Heart right ventricle (tissue), 16 donors: ENCODE data around the gene LIN28B. TPM values are rescaled to one million over a fixed set of nuclear protein-coding genes. Genes with fewer than 3 reads are reported as not detected.
"Not testable (repeated sequence)": the region's sequence is repeated elsewhere in the genome, so short reads cannot be mapped to it uniquely, and the experiment has no call there.

Source experiments
- ATAC-seq, 8 donors: fragments of 200-7000 bp; cut with Tn5 transposase; one replicate each; pipeline ENCODE4 v1.9.1; 2020; ENCODE audit warnings: mild to moderate bottlenecking in 8 of 8, moderate library complexity in 8 of 8, moderate number of reproducible peaks in 1 of 8
- DNase-seq, 2 donors: peaks; one replicate each; pipeline ENCODE4 v3.0.0-alpha.2; 2020
- H3K27ac ChIP-seq, 10 donors: fragments of 200-600 bp; sonication (generic) in 2 of 10; one replicate each; pipeline versions ENCODE4 v1.5.0 to v1.8.0; 2020 to 2022; ENCODE audit warnings: mild to moderate bottlenecking in 3 of 10
- H3K27me3 ChIP-seq, 7 donors: fragments of 200-600 bp; one replicate each; pipeline ENCODE4 v1.8.0; 2021 to 2022; ENCODE audit warnings: mild to moderate bottlenecking in 2 of 7
- H3K36me3 ChIP-seq, 9 donors: fragments of 200-600 bp; sonication (generic) in 1 of 9; one replicate each; pipeline versions ENCODE4 v1.5.0 to v1.8.0; 2020 to 2022; ENCODE audit warnings: mild to moderate bottlenecking in 2 of 9
- H3K4me1 ChIP-seq, 9 donors: fragments of 200-600 bp; sonication (generic) in 1 of 9; one replicate each; pipeline versions ENCODE4 v1.5.0 to v1.8.0; 2020 to 2022; ENCODE audit warnings: mild to moderate bottlenecking in 4 of 9
- H3K4me3 ChIP-seq, 10 donors: fragments of 200-600 bp; sonication (generic) in 2 of 10; one replicate each; pipeline versions ENCODE4 v1.5.0 to v1.8.0; 2020 to 2022; ENCODE audit warnings: mild to moderate bottlenecking in 7 of 10, moderate library complexity in 2 of 10
- H3K9me3 ChIP-seq, 11 donors: fragments of 200-600 bp in 10 of 11; sonication (generic) in 2 of 11; one replicate each; pipeline versions ENCODE4 v1.5.0 to v1.8.0; 2013 to 2022; ENCODE audit warnings: mild to moderate bottlenecking in 2 of 11, control low read depth in 1 of 11, moderate library complexity in 1 of 11
- CTCF ChIP-seq, 9 donors: fragments of 200-600 bp; sonication (generic) in 2 of 9; IDR thresholded peaks; one replicate each; pipeline versions ENCODE4 v1.5.0 to v1.8.0; 2021 to 2022; ENCODE audit warnings: antibody characterized with exemption in 9 of 9, mild to moderate bottlenecking in 5 of 9, moderate library complexity in 1 of 9
- WGBS, 2 donors: extraction: QIAGEN DNeasy Blood & Tissue Kit; methylation state at CpG; one replicate each; pipeline ENCODE4 v1.1.7; 2013; ENCODE audit warnings: inconsistent platforms in 1 of 2; 5-methylcytosine and 5-hydroxymethylcytosine counted together
- intact Hi-C, 10 donors: fragments of 100-400 bp; cut with DNase I; formaldehyde crosslinking; loops; one replicate each; pipeline versions ENCODE4 v1.11.1 to v1.14.2; 2022
- polyA plus RNA-seq, 2 donors: library from polyadenylated mRNA; stranded (reverse); fragments of 200-250 nt; gene quantifications; one replicate each; pipeline ENCODE4 v1.2.3, GENCODE V29; 2013
- total RNA-seq, 10 donors: library from RNA; stranded (reverse); fragmentation: NEBNext Ultra II Directional in 3 of 10; extraction: Animal tissue kit (Norgen Biotek cat#: 25700) in 3 of 10; gene quantifications; one replicate each; pipeline versions ENCODE4 v1.2.1 to v1.2.4, GENCODE V29; 2021 to 2023
- donor health status: Arrhythmogenic right ventricular cardiomyopathy.
- donor health status: ischemic (EF 13 %, LVEDD 7.1; RV severe dilation, severe dysfunction).
- donor health status: healthy with polysubstance abuse.
- donor health status: DM: no; HTN: yes; CAD: no.
- donor health status: DM: no; HTN: no; CAD: no.
- donor health status: ischemic (EF 25% LVEDD 6.9; RV normal size, moderate dysfunction).
- donor health status: ischemic (EF 25% LVEDD 5.7; RV mildly dilated, moderate dysfunction).
- donor health status: healthy.
- donor health status: DM: yes; HTN: yes; CAD: no.
- donor health status: Ischemic cardiomyopathy.
- donor health status: ischemic (EF 35%, LVEDD 5.7; RV mildly dilated, moderate dysfunction).
- donor health status: nonischemic (EF 11% LVEDD 7.7; RV severe dilation, severe dysfunction).
- donor health status: DM: yes; HTN: yes; CAD: no.
- donor health status: PGD.
- donor health status: ischemic (EF 29% LVEDD 5.4; RV normal size, mild dysfunction).
- donor health status: nonischemic (EF 23%, LVEDD 6.1; RV moderate dilation, normal function).

Gene LIN28B
- total and polyA plus RNA-seq, 12 donors, result not detected

GRCh38 chr6:104995989-104996617 is 39.2 kb downstream of the LIN28B start:
- peak in 2 of 9 donors; percentile 11 to 22 for TF ChIP-seq CTCF (IDR thresholded peaks at IDR 0.05)
- Histone ChIP-seq H3K36me3 (no peaks in the 10 kb centered on the region), H3K4me1 (no peaks in the 10 kb centered on the region), H3K9me3 (no peaks in the 10 kb centered on the region), H3K27ac (no peak overlapping the region), H3K4me3 (no peak overlapping the region), H3K27me3 (no peaks in the 10 kb centered on the region)
- ATAC-seq (peak in 2 of 8 donors; percentile 40 to 92), DNase-seq (no peak)
- WGBS, 2 donors, result 76 to 81% methylated on average over 2 of the region's 2 CpGs
- intact Hi-C loops, result loop anchor here in 1 of 10 donors (5.0 kb wide), 1 partner anchor 81 kb away; no protein-coding TSS in a partner anchor

DNA sequence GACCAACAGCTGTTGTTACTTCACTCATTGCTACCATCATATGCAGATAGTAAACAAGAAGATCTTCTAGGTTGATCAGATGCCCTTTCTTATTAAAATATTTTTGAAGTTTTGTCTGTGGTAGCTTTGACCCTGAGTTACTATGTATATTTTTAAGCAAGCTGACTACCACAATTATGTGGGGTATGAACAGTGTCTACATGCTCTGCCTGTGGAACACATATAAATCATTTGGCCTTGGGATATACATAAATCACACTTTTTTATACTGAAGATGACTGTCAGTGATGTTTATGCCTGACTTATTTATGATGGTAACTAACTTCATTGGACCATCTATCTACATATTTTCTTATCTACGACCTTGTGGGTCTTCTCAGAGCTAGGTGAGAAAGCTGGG is 44.2 kb downstream of the LIN28B start:
- Histone ChIP-seq H3K36me3 (no peaks in the 10 kb centered on the region), H3K4me3 (no peak overlapping the region), H3K9me3 (no peaks in the 10 kb centered on the region), H3K27me3 (no peaks in the 10 kb centered on the region), H3K4me1 (no peaks in the 10 kb centered on the region), H3K27ac (no peak overlapping the region)
- intact Hi-C loops, result no loop called here
- WGBS, 2 donors, result 40 to 43% methylated on average over 1 of the region's 1 CpG
- DNase-seq (no peak), ATAC-seq (no peak)
- no peak for TF ChIP-seq CTCF (IDR thresholded peaks at IDR 0.05)

- intact Hi-C loops, result no loop called here
- H3K4me3 ChIP-seq, result no peak overlapping the region
- DNase-seq (no peak), ATAC-seq (no peak)
- no peaks in the 10 kb centered on the region for H3K9me3 ChIP-seq
- no peaks in the 10 kb centered on the region for H3K4me1 ChIP-seq
- H3K27me3 ChIP-seq, result no peaks in the 10 kb centered on the region
- H3K27ac ChIP-seq, result no peak overlapping the region
- no peaks in the 10 kb centered on the region for H3K36me3 ChIP-seq
- 42 to 50% methylated on average over 1 of the region's 1 CpG for WGBS, 2 donors
- TF ChIP-seq CTCF (IDR thresholded peaks at IDR 0.05), result no peak
Observed at GRCh38 chr6:105001906-105002305, 45.0 kb downstream of the LIN28B start.

DNA sequence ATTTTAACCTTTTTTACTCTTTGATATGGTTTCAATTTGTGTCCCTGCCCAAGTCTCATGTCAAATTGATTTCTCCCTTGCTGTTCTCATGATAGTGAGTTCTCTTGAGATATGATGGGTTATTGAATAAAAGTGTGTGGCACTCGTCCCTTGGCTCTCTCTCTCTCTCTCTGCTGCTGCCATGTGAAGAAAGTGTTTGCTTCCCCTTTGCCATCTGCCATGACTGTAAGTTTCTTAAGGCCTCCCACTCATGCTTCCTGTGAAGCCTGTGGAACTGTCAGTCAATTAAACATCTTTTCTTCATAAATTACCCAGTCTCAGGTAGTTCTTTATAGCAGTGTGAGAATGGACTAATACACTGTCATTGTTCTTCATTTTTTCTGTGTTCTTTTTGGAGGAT is 48.5 kb downstream of the LIN28B start:
- no peaks in the 10 kb centered on the region for H3K9me3 ChIP-seq
- intact Hi-C loops, result no loop called here
- ATAC-seq, result no peak
- 35 to 56% methylated on average over 1 of the region's 1 CpG for WGBS, 2 donors
- TF ChIP-seq CTCF (IDR thresholded peaks at IDR 0.05), result no peak
- no peaks in the 10 kb centered on the region for H3K36me3 ChIP-seq
- no peaks in the 10 kb centered on the region for H3K4me1 ChIP-seq
- peaks cover 0 to 6% (median 0%) of the 10 kb centered on the region in 7 donors for H3K27me3 ChIP-seq
- H3K27ac ChIP-seq, result no peak overlapping the region
- H3K4me3 ChIP-seq, result no peak overlapping the region
- no peak for DNase-seq

DNA sequence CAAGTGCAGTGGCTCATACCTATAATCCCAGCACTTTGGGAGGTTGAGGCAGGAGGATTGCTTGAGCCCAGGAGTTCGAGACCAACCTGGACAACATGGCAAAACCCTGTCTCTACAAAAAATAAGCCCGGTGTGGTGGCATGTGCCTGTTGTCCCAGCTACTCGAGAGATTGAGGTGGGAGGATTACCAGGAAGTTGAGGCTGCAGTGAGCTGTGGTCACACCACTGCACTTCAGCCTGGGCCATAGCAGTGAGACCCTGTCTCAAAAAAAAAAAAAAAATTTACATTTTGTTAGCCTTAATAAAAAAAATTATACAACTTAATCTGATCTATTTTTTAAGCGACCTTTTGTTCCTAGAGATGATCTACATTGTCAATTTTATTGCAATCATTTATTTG is 56.6 kb downstream of the LIN28B start:
- WGBS, 2 donors, result 83 to 89% methylated on average over 4 of the region's 4 CpGs
- H3K9me3 ChIP-seq, H3K36me3 ChIP-seq, H3K4me3 ChIP-seq, H3K4me1 ChIP-seq, DNase-seq, H3K27ac ChIP-seq, H3K27me3 ChIP-seq, ATAC-seq, intact Hi-C loops: not testable (repeated sequence)
